ENCODE measurements around the gene DEFB121. TPM values are rescaled to one million over a fixed set of nuclear protein-coding genes. Genes with fewer than 3 reads are reported as not detected.
"Not testable (repeated sequence)": the region's sequence is repeated elsewhere in the genome, so short reads cannot be mapped to it uniquely, and the experiment has no call there.

The DEFB121 gene
- total and polyA plus RNA-seq, 4 donors = not detected

DNA sequence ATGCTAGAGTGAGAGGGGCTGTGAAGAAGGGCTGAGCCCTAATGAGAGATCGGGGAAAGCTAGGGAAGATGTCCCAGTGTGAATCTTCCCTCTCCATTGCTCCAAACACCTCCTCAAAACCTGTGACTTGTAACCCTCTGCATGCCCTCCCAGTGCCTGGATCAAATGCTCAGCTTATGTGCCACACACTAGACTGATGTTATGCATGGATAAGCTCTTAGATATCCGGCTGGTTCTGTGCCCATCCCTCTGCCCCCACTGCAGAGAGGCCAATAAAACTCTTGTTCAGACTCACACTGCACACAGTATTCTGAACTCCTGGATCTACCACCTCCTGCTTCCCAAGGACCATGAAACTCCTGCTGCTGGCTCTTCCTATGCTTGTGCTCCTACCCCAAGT is 37.7 kb downstream of the DEFB121 start, which contains the start of gene DEFB118:
Gene DEFB118 (plus strand): TSS at position 301 of the 400 bp plus-strand sequence. CDS start 50 bp downstream, at position 351.
- no peak within 1 kb of the TSS for H3K4me3 ChIP-seq (ENCODE audit: low read depth, low read length)
- 57% methylated on average over 1 of the region's 2 CpGs for WGBS (ENCODE audit: insufficient coverage)
- H3K27me3 ChIP-seq (ENCODE audit: control insufficient read depth, insufficient read depth, low read length) = no peaks in the 10 kb centered on the region
- no peaks in the 10 kb centered on the region for H3K36me3 ChIP-seq (ENCODE audit: control insufficient read depth, insufficient read depth, low read length)
- no peak for DNase-seq (ENCODE audit: low read depth in 4 of 6, low spot score in 6 of 6)
- H3K9me3 ChIP-seq (ENCODE audit: control insufficient read depth, insufficient read depth, low read length) = no peaks in the 10 kb centered on the region
- no peak within 1 kb of the TSS for H3K27ac ChIP-seq (ENCODE audit: low read depth, low read length)
- H3K4me1 ChIP-seq (ENCODE audit: control insufficient read depth, insufficient read depth, low read length) = no peaks in the 10 kb centered on the region

DNA sequence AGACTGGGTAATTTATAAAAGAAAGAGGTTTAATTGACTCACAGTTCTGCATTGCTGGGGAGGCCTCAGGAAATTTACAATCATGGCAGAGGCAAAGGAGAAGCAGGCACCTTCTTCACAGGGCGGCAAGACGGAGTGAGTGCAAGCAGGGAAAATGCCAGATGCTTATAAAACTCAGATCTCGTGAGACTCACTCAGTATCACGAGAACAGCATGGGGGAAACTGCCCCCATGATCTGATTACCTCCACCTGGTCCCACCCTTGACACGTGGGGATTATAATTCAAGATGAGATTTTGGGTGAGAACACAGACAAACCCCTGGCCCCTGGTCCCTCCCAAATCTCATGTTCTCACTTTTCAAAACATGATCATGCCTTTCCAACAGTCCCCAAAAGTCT is 41.7 kb downstream of the DEFB121 start:
- H3K36me3 ChIP-seq (ENCODE audit: control insufficient read depth, insufficient read depth, low read length); H3K27ac ChIP-seq (ENCODE audit: low read depth, low read length); H3K4me1 ChIP-seq (ENCODE audit: control insufficient read depth, insufficient read depth, low read length); H3K27me3 ChIP-seq (ENCODE audit: control insufficient read depth, insufficient read depth, low read length); H3K9me3 ChIP-seq (ENCODE audit: control insufficient read depth, insufficient read depth, low read length); H3K4me3 ChIP-seq (ENCODE audit: low read depth, low read length); DNase-seq (ENCODE audit: low read depth in 4 of 6, low spot score in 6 of 6): not testable (repeated sequence)
- 78% methylated on average over 3 of the region's 5 CpGs for WGBS (ENCODE audit: insufficient coverage)

DNA sequence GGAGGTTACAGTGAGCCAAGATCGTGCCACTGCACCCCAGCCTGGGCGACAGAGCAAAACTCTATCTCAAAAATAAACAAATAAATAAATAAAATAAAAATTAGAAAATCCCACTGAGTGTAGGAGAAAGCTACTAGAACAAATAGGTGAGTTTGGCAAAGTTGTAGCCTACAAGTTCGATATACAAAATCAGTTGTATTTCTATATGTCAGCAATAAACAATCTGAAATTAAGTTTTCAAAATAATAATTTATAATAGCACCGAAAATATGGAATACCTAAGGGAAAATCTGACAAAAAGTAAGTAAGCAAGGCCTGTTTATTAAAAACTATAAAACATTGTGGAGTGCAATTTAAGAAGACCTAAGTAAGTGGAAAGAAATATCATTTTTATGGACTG is 42.7 kb downstream of the DEFB121 start:
- H3K9me3 ChIP-seq (ENCODE audit: control insufficient read depth, insufficient read depth, low read length) = no peaks in the 10 kb centered on the region
- DNase-seq (ENCODE audit: low read depth in 4 of 6, low spot score in 6 of 6) = no peak

DNA sequence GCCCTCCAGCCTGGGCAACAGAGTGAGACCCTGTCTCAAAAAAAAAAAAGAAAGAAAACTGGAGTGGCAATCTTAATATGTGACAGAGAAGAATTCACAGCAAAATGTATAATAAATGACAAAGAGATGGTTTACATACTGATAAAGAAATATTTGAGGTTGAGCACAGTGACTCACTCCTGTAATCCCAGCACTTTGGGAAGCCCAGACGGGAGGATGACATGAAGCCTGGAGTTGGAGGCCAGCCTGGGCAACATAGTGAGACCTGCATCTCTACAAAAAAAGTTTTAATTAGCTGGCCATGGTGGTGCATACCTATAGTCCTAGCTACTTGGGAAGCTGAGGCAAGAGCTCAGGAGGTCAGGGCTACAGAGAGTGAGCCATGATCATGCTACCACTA is 50.0 kb downstream of the DEFB121 start:
- Histone ChIP-seq H3K27me3 (ENCODE audit: control insufficient read depth, insufficient read depth, low read length) (no peaks in the 10 kb centered on the region), H3K36me3 (ENCODE audit: control insufficient read depth, insufficient read depth, low read length) (no peaks in the 10 kb centered on the region), H3K4me1 (ENCODE audit: control insufficient read depth, insufficient read depth, low read length) (no peaks in the 10 kb centered on the region), H3K9me3 (ENCODE audit: control insufficient read depth, insufficient read depth, low read length) (no peaks in the 10 kb centered on the region), H3K27ac (ENCODE audit: low read depth, low read length) (no peak overlapping the region), H3K4me3 (ENCODE audit: low read depth, low read length) (no peak overlapping the region)
- no peak for DNase-seq (ENCODE audit: low read depth in 4 of 6, low spot score in 6 of 6)
- 57% methylated on average over 1 of the region's 1 CpG for WGBS (ENCODE audit: insufficient coverage)

More for the DNA sequence above, 42.7 kb downstream of the DEFB121 start:
- no peaks in the 10 kb centered on the region for H3K27me3 ChIP-seq (ENCODE audit: control insufficient read depth, insufficient read depth, low read length)
- no peak overlapping the region for H3K4me3 ChIP-seq (ENCODE audit: low read depth, low read length)
- no CpG with 5 or more reads among the region's 4 CpGs for WGBS (ENCODE audit: insufficient coverage)
- H3K27ac ChIP-seq (ENCODE audit: low read depth, low read length) = no peak overlapping the region
- H3K4me1 ChIP-seq (ENCODE audit: control insufficient read depth, insufficient read depth, low read length) = no peaks in the 10 kb centered on the region
- H3K36me3 ChIP-seq (ENCODE audit: control insufficient read depth, insufficient read depth, low read length) = no peaks in the 10 kb centered on the region

Small RNA genes within 50 kb of the gene (small RNA-seq; reads per million reads assigned to genes)
- gene DEFB117 (ENCODE audit: low replicate concordance) (not detected), gene RF00561 (ENCODE audit: low replicate concordance) (not detected), gene RNA5SP480 (ENCODE audit: low replicate concordance) (not detected)

Other genes starting within 250 kb of the DEFB121 start
- not detected for gene DEFB115, start 148.6 kb downstream of the DEFB121 start, total RNA-seq
- not detected for gene DEFB115, start 148.6 kb downstream of the DEFB121 start, polyA plus RNA-seq (ENCODE audit: insufficient read length in 2 of 2)
- gene DEFB116, start 97.6 kb downstream of the DEFB121 start, total RNA-seq = not detected
- gene DEFB116, start 97.6 kb downstream of the DEFB121 start, polyA plus RNA-seq (ENCODE audit: insufficient read length in 2 of 2) = not detected
- not detected for gene DEFB118, start 37.6 kb downstream of the DEFB121 start, total RNA-seq
- gene DEFB118, start 37.6 kb downstream of the DEFB121 start, polyA plus RNA-seq (ENCODE audit: insufficient read length in 2 of 2) = not detected
- not detected for gene DEFB119, start 15.6 kb downstream of the DEFB121 start, total RNA-seq
- not detected for gene DEFB119, start 15.6 kb downstream of the DEFB121 start, polyA plus RNA-seq (ENCODE audit: insufficient read length in 2 of 2)
- gene DEFB123, start 34.4 kb upstream of the DEFB121 start, total RNA-seq = not detected
- not detected for gene DEFB123, start 34.4 kb upstream of the DEFB121 start, polyA plus RNA-seq (ENCODE audit: insufficient read length in 2 of 2)
- gene DEFB124, start 68.9 kb upstream of the DEFB121 start, total RNA-seq = under 1 TPM in 1 of 2 donors, not detected in 1; 0.33 TPM
- gene DEFB124, start 68.9 kb upstream of the DEFB121 start, polyA plus RNA-seq (ENCODE audit: insufficient read length in 2 of 2) = under 1 TPM in 1 of 2 donors, not detected in 1; 0.53 TPM
- 1 to 10 TPM in 1 of 2 donors, under 1 TPM in 1; 0.69 to 4.0 TPM for gene REM1, start 69.1 kb upstream of the DEFB121 start, total RNA-seq
- under 1 TPM; 0.67 to 0.96 TPM for gene REM1, start 69.1 kb upstream of the DEFB121 start, polyA plus RNA-seq (ENCODE audit: insufficient read length in 2 of 2)
- gene HM13, start 108.2 kb upstream of the DEFB121 start, total RNA-seq = 10 to 100 TPM; 40.5 to 48.0 TPM
- 100 to 1,000 TPM; 122 to 137 TPM for gene HM13, start 108.2 kb upstream of the DEFB121 start, polyA plus RNA-seq (ENCODE audit: insufficient read length in 2 of 2)
- gene ID1, start 199.1 kb upstream of the DEFB121 start, total RNA-seq = 100 to 1,000 TPM; 196 to 308 TPM
- 100 to 1,000 TPM in 1 of 2 donors, 10 to 100 TPM in 1; 88.2 to 109 TPM for gene ID1, start 199.1 kb upstream of the DEFB121 start, polyA plus RNA-seq (ENCODE audit: insufficient read length in 2 of 2)
- 1 to 10 TPM in 1 of 2 donors, under 1 TPM in 1; 0.30 to 5.4 TPM for gene COX4I2, start 231.7 kb upstream of the DEFB121 start, total RNA-seq
- gene COX4I2, start 231.7 kb upstream of the DEFB121 start, polyA plus RNA-seq (ENCODE audit: insufficient read length in 2 of 2) = under 1 TPM in 1 of 2 donors, not detected in 1; 0.62 TPM

All from spinal cord (tissue), 10 donors.